ENCODE data around the gene RUNDC3A. TPM values are rescaled to one million over a fixed set of nuclear protein-coding genes. Genes with fewer than 3 reads are reported as not detected.

RUNDC3A gene
- total and polyA plus RNA-seq, 2 of the 13 experiments (the other 11 are each of a cell fraction or from before 2014, with no cell fraction given), result 0.25 TPM; not detected in 1

DNA sequence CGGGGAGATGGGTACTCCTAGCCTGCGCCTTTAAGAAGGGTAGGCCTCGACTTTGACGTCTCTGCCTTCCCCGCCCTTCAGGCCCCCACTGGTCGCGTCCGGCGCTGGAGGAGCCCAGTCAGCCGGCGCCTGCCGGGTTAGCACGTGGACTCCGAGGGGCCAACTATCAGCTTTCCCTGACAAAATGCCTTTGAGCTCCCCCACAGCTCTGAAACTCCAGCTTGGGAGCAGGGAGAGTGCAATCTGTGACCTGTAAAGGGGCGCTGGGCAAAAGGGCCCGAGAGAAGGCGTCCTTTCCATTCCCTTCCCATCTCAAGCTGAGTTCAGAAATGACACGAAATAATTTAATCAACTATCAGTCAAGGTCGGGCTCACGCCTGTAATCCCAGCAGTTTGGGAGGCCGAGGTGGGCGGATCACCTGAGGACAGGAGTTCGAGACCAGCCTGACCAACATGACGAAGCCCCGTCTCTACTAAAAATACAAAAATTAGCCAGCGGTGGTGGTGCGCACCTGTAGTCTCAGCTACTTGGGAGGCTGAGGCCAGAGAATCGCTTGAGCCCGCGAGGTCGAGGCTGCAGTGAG, 18.6 kb downstream of the RUNDC3A start (continued):
- no peak for TF ChIP-seq ZNF382 (CRISPR knock-in tag; IDR thresholded peaks at IDR 0.05; ENCODE audit: borderline replicate concordance)
- no peak for TF ChIP-seq ZFP36L2 (CRISPR knock-in tag; IDR thresholded peaks at IDR 0.05)
- no peak for TF ChIP-seq ZNF264 (CRISPR knock-in tag; IDR thresholded peaks at IDR 0.05)
- no peak for TF ChIP-seq ZNF660 (CRISPR knock-in tag; IDR thresholded peaks at IDR 0.05; ENCODE audit: borderline replicate concordance, low read depth)
- no peak for TF ChIP-seq GABPA (IDR thresholded peaks at IDR 0.05; ENCODE audit: low read depth, low read length)
- peak; percentile 61 for TF ChIP-seq GABPA (CRISPR knock-in tag; IDR thresholded peaks at IDR 0.05; ENCODE audit: low read depth)
- TF ChIP-seq, protein P1, sequence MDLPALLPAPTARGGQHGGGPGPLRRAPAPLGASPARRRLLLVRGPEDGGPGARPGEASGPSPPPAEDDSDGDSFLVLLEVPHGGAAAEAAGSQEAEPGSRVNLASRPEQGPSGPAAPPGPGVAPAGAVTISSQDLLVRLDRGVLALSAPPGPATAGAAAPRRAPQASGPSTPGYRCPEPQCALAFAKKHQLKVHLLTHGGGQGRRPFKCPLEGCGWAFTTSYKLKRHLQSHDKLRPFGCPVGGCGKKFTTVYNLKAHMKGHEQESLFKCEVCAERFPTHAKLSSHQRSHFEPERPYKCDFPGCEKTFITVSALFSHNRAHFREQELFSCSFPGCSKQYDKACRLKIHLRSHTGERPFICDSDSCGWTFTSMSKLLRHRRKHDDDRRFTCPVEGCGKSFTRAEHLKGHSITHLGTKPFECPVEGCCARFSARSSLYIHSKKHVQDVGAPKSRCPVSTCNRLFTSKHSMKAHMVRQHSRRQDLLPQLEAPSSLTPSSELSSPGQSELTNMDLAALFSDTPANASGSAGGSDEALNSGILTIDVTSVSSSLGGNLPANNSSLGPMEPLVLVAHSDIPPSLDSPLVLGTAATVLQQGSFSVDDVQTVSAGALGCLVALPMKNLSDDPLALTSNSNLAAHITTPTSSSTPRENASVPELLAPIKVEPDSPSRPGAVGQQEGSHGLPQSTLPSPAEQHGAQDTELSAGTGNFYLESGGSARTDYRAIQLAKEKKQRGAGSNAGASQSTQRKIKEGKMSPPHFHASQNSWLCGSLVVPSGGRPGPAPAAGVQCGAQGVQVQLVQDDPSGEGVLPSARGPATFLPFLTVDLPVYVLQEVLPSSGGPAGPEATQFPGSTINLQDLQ (CRISPR knock-in tag; IDR thresholded peaks at IDR 0.05), result no peak
- no peak for TF ChIP-seq ZNF17 (CRISPR knock-in tag; IDR thresholded peaks at IDR 0.05)
- TF ChIP-seq ZNF274 (CRISPR knock-in tag; IDR thresholded peaks at IDR 0.05), result 0 out of 2 replicates have a peak, but pooled peaks have one; percentile 24
- no peak for TF ChIP-seq SIX1 (CRISPR knock-in tag; IDR thresholded peaks at IDR 0.05; ENCODE audit: borderline replicate concordance)
- TF ChIP-seq HES4 (CRISPR knock-in tag; IDR thresholded peaks at IDR 0.05; ENCODE audit: borderline replicate concordance), result no peak
- TF ChIP-seq KMT2B (CRISPR knock-in tag; IDR thresholded peaks at IDR 0.05), result peak; percentile 28; the same call in 1 of the 2 replicates
- TF ChIP-seq NKX3-1 (CRISPR knock-in tag; IDR thresholded peaks at IDR 0.05), result no peak
- TF ChIP-seq RXRA (CRISPR knock-in tag; IDR thresholded peaks at IDR 0.05), result no peak
- TF ChIP-seq, protein P2, sequence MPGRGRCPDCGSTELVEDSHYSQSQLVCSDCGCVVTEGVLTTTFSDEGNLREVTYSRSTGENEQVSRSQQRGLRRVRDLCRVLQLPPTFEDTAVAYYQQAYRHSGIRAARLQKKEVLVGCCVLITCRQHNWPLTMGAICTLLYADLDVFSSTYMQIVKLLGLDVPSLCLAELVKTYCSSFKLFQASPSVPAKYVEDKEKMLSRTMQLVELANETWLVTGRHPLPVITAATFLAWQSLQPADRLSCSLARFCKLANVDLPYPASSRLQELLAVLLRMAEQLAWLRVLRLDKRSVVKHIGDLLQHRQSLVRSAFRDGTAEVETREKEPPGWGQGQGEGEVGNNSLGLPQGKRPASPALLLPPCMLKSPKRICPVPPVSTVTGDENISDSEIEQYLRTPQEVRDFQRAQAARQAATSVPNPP (CRISPR knock-in tag; IDR thresholded peaks at IDR 0.05), result no peak
- no peak for TF ChIP-seq ZNF205 (CRISPR knock-in tag; IDR thresholded peaks at IDR 0.05)
- no peak for TF ChIP-seq NFATC3 (CRISPR knock-in tag; IDR thresholded peaks at IDR 0.05)
- TF ChIP-seq HOXD1 (CRISPR knock-in tag; IDR thresholded peaks at IDR 0.05), result no peak; the same call in 1 of the 2 replicates
- TF ChIP-seq, protein P3, sequence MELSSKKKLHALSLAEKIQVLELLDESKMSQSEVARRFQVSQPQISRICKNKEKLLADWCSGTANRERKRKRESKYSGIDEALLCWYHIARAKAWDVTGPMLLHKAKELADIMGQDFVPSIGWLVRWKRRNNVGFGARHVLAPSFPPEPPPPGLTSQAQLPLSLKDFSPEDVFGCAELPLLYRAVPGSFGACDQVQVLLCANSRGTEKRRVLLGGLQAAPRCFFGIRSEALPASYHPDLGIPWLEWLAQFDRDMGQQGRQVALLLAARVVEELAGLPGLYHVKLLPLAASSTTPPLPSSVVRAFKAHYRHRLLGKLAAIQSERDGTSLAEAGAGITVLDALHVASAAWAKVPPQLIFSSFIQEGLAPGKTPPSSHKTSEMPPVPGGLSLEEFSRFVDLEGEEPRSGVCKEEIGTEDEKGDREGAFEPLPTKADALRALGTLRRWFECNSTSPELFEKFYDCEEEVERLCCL (CRISPR knock-in tag; IDR thresholded peaks at IDR 0.05; ENCODE audit: borderline replicate concordance), result no peak
- TF ChIP-seq FOSL1 (CRISPR knock-in tag; IDR thresholded peaks at IDR 0.05; ENCODE audit: borderline replicate concordance), result no peak
- TF ChIP-seq ZNF230 (CRISPR knock-in tag; IDR thresholded peaks at IDR 0.05), result no peak
- TF ChIP-seq ZZZ3 (CRISPR knock-in tag; IDR thresholded peaks at IDR 0.05; ENCODE audit: borderline replicate concordance), result peak; percentile 32; the same call in 1 of the 2 replicates
- TF ChIP-seq GPN1 (CRISPR knock-in tag; IDR thresholded peaks at IDR 0.05; ENCODE audit: borderline replicate concordance), result no peak
- no peak for TF ChIP-seq TAF15 (IDR thresholded peaks at IDR 0.05; ENCODE audit: low read depth, low read length, poor library complexity, severe bottlenecking)
- peak; percentile 34; the same call in 1 of the 2 replicates for TF ChIP-seq FOXA3 (CRISPR knock-in tag; IDR thresholded peaks at IDR 0.05)
- TF ChIP-seq ZNF674 (CRISPR knock-in tag; IDR thresholded peaks at IDR 0.05; ENCODE audit: low read depth), result no peak
